NCI-H510A treated with DMSO at 0.1 percent for 48 hours (cell line): ENCODE results near the gene CTDP1.
"Not testable (repeated sequence)": the region's sequence is repeated elsewhere in the genome, so short reads cannot be mapped to it uniquely, and the experiment has no call there.

Experiments
- DNase-seq: peaks from one replicate; lab custom pipeline; 2025; lab: John Stamatoyannopoulos, UW

Gene CTDP1

DNA sequence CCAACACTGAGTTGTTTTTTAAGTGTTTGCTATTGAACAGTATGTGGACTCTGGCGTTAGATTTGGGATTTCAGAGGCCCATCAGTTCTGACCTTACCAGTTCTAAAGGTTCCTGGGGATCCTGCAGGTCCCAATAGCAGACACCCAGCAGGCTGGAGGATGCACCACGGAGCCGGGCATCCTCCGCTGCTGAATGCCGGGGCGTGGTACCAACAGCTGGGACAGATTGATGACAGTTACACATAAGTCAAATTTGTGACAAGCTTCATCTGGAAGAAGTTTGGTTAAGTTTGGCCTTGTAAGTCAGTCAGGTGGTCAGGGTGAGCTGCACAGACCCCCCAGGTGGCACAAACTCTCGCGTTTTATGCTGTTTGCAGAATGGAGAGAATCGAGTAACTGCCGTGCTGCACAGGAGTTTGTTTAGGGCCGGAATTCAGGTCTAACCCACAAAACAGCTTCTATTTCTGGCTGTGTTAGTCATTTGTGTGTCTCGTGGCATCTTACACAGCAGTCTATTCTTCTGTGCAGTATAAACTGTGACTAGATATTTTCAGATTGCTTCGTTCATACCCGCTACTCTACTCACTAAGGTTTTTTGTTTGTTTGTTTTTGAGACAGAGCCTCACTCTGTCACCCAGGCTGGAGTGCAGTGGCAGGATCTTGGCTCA, 19.2 kb downstream of the CTDP1 start:
- no peak for DNase-seq

- no peak for DNase-seq
These were observed 20.1 kb downstream of the CTDP1 start for GRCh38 chr18:79699653-79700052.

DNA sequence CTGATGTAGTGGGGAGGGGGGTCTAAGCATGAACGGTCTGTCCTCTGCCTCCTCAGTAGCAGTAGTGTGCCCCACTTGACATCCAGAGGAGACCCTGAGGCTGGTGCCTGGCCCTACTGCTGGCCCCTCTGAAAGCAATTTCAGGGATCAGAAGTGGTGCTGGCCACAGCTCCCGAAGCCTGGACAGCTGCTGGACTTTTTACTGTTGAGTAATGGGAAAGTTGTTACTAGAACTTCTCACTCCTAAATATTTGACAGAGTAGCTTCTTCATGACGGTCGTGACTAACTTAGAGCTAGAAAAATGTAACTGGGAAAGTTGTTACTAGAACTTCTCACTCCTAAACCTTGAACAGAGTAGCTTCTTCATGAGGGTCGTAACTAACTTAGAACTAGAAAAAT, 23.3 kb downstream of the CTDP1 start:
- DNase-seq = no peak

GRCh38 chr18:79704631-79705030, 25.0 kb downstream of the CTDP1 start:
- no peak for DNase-seq

GRCh38 chr18:79705272-79705671, 25.7 kb downstream of the CTDP1 start:
- no peak for DNase-seq

DNA sequence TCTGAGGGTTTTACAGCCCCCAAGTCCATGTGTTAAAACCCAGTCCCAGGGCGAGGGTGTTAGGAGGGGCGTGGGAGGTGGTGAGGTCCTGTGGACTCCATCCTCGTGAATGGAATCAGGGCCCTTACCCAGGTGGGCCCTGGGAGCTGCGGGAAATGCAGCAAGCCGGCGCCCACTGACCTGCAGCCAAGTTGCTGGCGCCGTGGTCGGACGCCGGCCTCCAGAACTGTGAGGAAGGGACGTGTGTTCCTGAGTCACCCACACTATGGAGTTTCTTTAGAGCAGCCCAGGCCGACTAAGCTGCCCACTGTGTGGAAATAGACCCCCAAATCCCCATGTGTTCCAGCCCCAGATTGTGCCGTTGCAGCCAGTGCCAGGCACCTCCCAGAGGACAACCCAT, 26.4 kb downstream of the CTDP1 start:
- DNase-seq = no peak

- no peak for DNase-seq
These were observed 27.1 kb downstream of the CTDP1 start for GRCh38 chr18:79706658-79707057.

- no peak for DNase-seq
These were observed 27.6 kb downstream of the CTDP1 start for GRCh38 chr18:79707239-79707638.

- no peak for DNase-seq
These were observed 28.1 kb downstream of the CTDP1 start for GRCh38 chr18:79707671-79708070.

GRCh38 chr18:79708412-79708811, 28.8 kb downstream of the CTDP1 start:
- no peak for DNase-seq

DNA sequence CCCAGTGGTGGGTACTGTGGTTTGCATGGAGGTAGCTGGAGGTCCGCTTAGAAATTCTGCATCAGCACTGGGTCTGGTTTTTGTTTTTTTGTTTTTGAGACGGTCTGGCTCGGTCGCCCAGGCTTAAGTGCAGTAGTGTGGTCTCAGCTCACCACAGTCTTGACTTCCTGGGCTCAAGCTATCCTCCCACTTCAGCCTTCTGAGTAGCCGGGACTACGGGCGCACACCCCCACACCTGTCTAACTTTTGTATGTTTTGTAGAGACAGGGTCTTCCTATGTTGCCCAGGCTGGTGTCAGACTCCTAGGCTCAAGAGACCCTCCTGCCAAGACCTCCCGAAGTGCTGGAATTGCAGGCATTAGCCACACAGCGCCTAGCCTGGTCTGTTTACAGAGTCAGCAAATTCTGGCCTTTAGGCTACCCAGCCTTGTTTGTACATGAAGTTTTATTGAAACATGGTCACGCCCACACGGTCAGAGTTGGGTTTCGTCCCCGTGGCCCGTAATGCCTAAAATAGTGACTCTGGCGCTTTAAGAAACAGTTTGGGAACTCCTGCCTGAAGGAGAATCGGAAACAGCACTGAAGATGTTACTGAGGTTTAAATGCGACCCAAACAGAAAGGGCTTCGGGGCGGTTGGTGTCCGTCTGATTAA, 32.7 kb downstream of the CTDP1 start:
- no peak for DNase-seq

- DNase-seq = no peak
These were observed 33.7 kb downstream of the CTDP1 start for GRCh38 chr18:79713341-79713740.

DNA sequence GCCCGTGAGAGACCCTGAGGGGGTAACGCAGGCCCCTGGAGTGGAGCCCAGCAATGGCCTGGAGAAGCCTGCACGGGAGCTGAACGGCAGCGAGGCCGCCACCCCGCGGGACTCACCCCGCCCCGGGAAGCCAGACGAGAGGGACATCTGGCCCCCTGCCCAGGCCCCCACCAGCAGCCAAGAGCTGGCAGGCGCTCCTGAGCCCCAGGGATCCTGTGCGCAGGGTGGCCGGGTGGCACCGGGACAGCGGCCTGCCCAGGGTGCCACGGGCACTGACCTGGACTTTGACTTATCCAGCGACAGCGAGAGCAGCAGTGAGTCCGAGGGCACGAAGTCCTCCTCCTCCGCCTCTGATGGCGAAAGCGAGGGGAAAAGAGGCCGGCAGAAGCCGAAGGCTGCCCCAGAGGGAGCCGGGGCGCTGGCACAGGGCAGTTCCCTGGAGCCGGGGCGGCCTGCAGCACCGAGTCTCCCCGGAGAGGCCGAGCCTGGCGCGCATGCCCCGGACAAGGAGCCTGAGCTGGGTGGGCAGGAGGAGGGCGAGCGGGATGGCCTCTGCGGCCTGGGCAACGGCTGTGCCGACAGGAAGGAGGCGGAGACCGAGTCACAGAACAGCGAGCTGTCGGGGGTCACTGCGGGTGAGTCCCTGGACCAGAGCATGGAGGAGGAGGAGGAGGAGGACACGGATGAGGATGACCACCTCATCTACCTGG, 35.1 kb downstream of the CTDP1 start:
- no peak for DNase-seq

DNA sequence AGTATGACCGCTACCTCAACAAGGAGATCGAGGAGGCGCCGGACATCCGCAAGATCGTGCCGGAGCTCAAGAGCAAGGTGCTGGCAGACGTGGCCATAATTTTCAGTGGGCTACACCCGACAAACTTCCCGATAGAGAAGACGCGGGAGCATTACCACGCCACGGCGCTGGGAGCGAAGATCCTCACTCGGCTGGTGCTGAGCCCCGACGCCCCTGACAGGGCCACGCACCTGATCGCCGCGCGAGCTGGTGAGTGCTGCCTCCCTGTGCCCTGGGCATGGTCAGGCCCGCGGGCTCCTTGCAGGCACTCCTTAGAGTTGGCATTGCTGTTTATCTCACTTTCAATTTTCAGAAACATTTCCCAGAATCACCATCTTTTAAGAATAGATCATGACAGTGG, 35.7 kb downstream of the CTDP1 start:
- DNase-seq = no peak

DNA sequence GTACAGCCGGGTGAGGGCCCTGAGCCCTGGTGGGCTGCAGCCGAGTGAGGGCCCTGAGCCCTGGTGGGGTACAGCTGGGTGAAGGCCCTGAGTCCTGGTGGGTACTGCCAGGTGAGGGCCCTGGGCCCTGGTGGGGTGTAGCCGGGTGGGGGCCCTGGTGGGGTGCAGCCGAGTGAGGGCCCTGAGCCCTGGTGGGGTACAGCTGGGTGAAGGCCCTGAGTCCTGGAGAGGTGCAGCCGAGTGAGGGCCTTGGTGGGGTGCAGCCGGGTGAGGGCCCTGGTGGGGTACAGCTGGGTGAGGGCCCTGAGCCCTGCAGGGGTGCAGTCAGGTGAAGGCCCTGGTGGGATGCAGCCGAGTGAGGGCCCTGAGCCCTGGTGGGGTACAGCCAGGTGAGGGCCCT, 37.5 kb downstream of the CTDP1 start:
- DNase-seq = no peak

DNA sequence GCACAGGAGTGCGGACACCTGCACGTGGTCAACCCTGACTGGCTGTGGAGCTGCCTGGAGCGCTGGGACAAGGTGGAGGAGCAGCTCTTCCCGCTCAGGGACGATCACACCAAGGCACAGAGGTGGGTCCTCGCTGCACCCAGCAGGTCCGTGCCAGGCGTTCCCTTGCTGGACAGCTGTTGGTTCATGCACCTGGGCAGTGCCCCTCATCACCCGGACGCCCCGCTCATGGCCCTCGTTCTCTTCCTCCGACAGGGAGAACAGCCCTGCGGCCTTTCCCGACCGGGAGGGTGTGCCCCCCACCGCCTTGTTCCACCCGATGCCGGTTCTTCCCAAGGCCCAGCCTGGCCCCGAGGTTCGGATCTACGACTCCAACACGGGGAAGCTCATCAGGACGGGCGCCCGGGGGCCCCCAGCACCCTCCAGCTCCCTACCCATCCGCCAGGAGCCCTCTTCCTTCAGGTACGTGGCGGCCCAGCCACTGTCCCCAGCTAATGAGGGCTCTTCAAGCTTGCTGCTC, 38.0 kb downstream of the CTDP1 start:
- DNase-seq = no peak

GRCh38 chr18:79718126-79718525, 38.5 kb downstream of the CTDP1 start:
- DNase-seq = no peak

DNA sequence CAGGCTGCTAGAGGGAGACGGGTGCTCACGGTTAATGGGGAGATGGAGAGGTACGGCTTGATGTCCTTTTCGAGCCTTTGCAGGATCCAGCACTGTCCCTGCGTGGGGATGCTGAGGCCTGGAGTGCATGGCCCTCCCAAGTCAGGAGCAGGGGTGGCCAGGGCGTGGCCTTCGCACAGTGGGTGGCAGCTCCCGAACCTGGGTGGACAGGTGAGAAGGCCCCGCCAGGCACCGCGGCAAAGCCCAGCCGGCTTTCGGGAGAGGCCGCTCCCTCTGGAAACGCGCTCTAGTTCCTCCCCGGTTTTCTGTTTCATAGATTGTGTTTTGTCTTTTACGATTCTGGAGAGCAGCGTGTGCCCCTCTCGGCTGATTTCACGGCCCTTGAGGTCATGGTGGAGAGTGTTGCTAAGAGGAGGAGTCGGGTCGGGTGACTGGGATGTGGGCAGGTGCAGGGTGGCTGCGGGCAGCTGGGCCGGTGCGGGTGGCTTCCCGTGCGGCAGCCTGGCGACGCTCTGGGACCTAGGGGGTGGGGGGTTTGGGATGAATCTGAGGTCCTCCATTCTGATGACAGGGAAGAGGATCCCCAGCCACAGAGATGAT, 39.4 kb downstream of the CTDP1 start:
- DNase-seq = no peak

GRCh38 chr18:79719478-79720358, 40.1 kb downstream of the CTDP1 start:
- not testable (repeated sequence) for DNase-seq

DNA sequence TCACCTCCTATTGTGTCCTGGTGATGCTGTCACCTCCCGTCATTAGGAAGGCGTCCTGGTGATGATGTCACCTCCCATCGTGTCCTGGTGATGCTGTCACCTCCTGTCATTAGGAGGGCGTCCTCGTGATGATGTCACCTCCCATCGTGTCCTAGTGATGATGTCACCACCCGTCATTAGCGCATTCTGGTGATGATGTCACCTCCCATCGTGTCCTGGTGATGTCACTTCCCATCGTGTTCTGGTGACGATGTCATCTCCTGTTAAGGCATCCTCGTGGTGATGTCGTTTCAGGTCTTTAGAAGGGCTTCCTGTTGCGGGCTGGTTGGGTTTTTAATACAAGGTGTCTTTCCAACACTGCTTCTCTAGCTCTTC, 40.7 kb downstream of the CTDP1 start:
- DNase-seq = no peak

DNA sequence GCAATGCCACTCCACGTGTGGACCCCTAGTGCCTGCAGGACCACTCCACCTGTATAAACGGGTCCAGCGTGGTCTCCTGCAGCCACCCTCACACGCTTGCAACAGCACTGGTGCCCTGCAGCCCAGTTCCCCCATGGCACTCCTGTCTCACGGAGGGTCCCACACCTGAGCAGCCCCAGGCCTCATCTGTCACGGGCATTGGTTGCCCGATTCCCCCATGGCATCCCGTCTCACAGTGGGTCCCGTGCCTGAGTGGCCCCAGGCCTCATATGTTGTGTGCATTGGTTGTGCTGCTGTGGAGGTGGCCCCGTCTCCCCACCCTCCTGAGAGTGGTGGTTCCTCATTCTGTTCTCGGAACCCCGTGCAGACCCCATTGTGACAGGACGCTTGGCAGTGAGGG, 43.4 kb downstream of the CTDP1 start:
- DNase-seq = no peak

DNA sequence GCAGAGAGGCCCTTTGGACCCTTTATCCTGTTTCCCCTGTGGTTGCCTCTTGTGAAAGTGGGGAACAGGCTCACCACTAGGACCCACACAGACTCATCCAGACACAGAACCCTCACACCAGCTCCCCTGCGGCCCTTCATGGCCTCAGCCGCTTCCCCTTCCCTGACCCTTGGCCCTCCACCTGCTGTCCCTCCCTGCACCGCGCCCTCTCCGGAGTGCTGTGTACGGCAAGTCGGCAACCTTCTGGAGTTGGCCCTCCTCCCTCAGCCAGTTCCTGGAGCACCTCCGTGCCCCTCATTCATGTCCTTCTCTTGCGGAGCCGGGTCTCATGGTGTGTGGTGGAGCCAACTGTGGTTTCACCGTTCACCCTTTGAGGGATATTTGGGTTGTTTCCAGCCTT, 44.0 kb downstream of the CTDP1 start:
- DNase-seq = no peak
